WTC11 (cell line): ENCODE results near the gene SPR. TPM values are rescaled to one million over a fixed set of nuclear protein-coding genes. Genes with fewer than 3 reads are reported as not detected.

Source experiments
- CDX4 ChIP-seq: fragments of 250-450 bp; sonication (Bioruptor Pico); IDR thresholded peaks from 2 replicates; pipeline ENCODE4 v1.9.0; 2021; ENCODE audit warnings: moderate library complexity, mild to moderate bottlenecking, inconsistent platforms, borderline replicate concordance
- CREM ChIP-seq: sonication (generic); formaldehyde crosslinking; IDR thresholded peaks from 2 replicates; pipeline ENCODE4 v1.8.1; 2022; ENCODE audit warnings: mild to moderate bottlenecking, missing genetic modification reagents, moderate library complexity
- E2F1 ChIP-seq: sonication (generic); formaldehyde crosslinking; IDR thresholded peaks from 2 replicates; pipeline ENCODE4 v1.8.0; 2022; ENCODE audit warnings: mild to moderate bottlenecking, missing genetic modification reagents
- ERG ChIP-seq: fragments of 250-450 bp; sonication (Bioruptor Pico); IDR thresholded peaks from 2 replicates; pipeline ENCODE4 v1.8.0; 2021; ENCODE audit warnings: mild to moderate bottlenecking
- FOXP1 ChIP-seq: sonication (generic); formaldehyde crosslinking; IDR thresholded peaks from 2 replicates; pipeline ENCODE4 v1.8.0; 2022; ENCODE audit warnings: missing genetic modification reagents, mild to moderate bottlenecking, moderate library complexity, borderline replicate concordance
- GTF2I ChIP-seq: fragments of 250-450 bp; sonication (Bioruptor Pico); conservative IDR thresholded peaks from 2 replicates; pipeline ENCODE4 v1.4.0; 2021; ENCODE audit warnings: mild to moderate bottlenecking
- HMGXB4 ChIP-seq: sonication (generic); formaldehyde crosslinking; IDR thresholded peaks from 2 replicates; pipeline ENCODE4 v1.8.1; 2023; ENCODE audit warnings: mild to moderate bottlenecking, moderate library complexity, missing genetic modification reagents
- JUN ChIP-seq: sonication (generic); formaldehyde crosslinking; IDR thresholded peaks from 2 replicates; pipeline ENCODE4 v1.8.0; 2023; ENCODE audit warnings: mild to moderate bottlenecking, missing genetic modification reagents
- MYBL2 ChIP-seq: sonication (generic); formaldehyde crosslinking; IDR thresholded peaks from 2 replicates; pipeline ENCODE4 v1.8.1; 2023; ENCODE audit warnings: mild to moderate bottlenecking, moderate library complexity, missing genetic modification reagents
- NFATC4 ChIP-seq: fragments of 250-450 bp; sonication (Bioruptor Pico); IDR thresholded peaks from 2 replicates; pipeline ENCODE4 v1.9.0; 2021; ENCODE audit warnings: mild to moderate bottlenecking
- SOX15 ChIP-seq: fragments of 250-450 bp; sonication (Bioruptor Pico); IDR thresholded peaks from 2 replicates; pipeline ENCODE4 v1.9.0; 2021; ENCODE audit warnings: mild to moderate bottlenecking
- SP1 ChIP-seq: sonication (generic); formaldehyde crosslinking; conservative IDR thresholded peaks from 2 replicates; pipeline ENCODE4 v1.8.1; 2022; ENCODE audit warnings: missing genetic modification reagents
- STAT6 ChIP-seq: sonication (generic); formaldehyde crosslinking; conservative IDR thresholded peaks from 2 replicates; pipeline ENCODE4 v1.8.1; 2023; ENCODE audit warnings: mild to moderate bottlenecking, low read depth, missing genetic modification reagents, moderate library complexity
- TCF7 ChIP-seq: sonication (generic); formaldehyde crosslinking; IDR thresholded peaks from 2 replicates; pipeline ENCODE4 v1.8.0; 2022; ENCODE audit warnings: mild to moderate bottlenecking, low read depth, missing genetic modification reagents, moderate library complexity
- TEAD4 ChIP-seq: sonication (generic); formaldehyde crosslinking; IDR thresholded peaks from 2 replicates; pipeline ENCODE4 v1.8.0; 2022; ENCODE audit warnings: mild to moderate bottlenecking, missing genetic modification reagents
- USF2 ChIP-seq: sonication (generic); formaldehyde crosslinking; IDR thresholded peaks from 2 replicates; pipeline ENCODE4 v1.8.1; 2023; ENCODE audit warnings: mild to moderate bottlenecking, missing genetic modification reagents, moderate library complexity
- ZBTB43 ChIP-seq: sonication (generic); formaldehyde crosslinking; IDR thresholded peaks from 2 replicates; pipeline ENCODE4 v1.8.1; 2023; ENCODE audit warnings: mild to moderate bottlenecking, missing genetic modification reagents
- ZNF219 ChIP-seq: sonication (generic); formaldehyde crosslinking; IDR thresholded peaks from 2 replicates; pipeline ENCODE4 v1.8.0; 2023; ENCODE audit warnings: missing genetic modification reagents, mild to moderate bottlenecking, borderline replicate concordance
- ZNF232 ChIP-seq: sonication (generic); formaldehyde crosslinking; IDR thresholded peaks from 2 replicates; pipeline ENCODE4 v1.8.0; 2022; ENCODE audit warnings: mild to moderate bottlenecking, missing genetic modification reagents
- ZNF396 ChIP-seq: fragments of 250-450 bp; sonication (Bioruptor Pico); IDR thresholded peaks from 2 replicates; pipeline ENCODE4 v1.8.0; 2021; ENCODE audit warnings: mild to moderate bottlenecking, moderate library complexity, borderline replicate concordance
- ZNF423 ChIP-seq: fragments of 250-450 bp; sonication (Bioruptor Pico); IDR thresholded peaks from 2 replicates; pipeline ENCODE4 v2.1.2; 2022; ENCODE audit warnings: mild to moderate bottlenecking, moderate library complexity
- ZNF532 ChIP-seq: fragments of 250-450 bp; sonication (Bioruptor Pico); IDR thresholded peaks from 2 replicates; pipeline ENCODE4 v1.9.0; 2021; ENCODE audit warnings: mild to moderate bottlenecking, borderline replicate concordance
- ZSCAN18 ChIP-seq: fragments of 250-450 bp; sonication (Bioruptor Pico); IDR thresholded peaks from 2 replicates; pipeline ENCODE4 v2.1.2; 2022; ENCODE audit warnings: mild to moderate bottlenecking, moderate library complexity
- total RNA-seq: library from RNA; stranded (reverse); gene quantifications from 3 replicates; pipeline ENCODE4 v1.2.3, GENCODE V29; 2021

The SPR gene
- total RNA-seq, 1 experiment from 2014 or later = 9.4 TPM

GRCh38 chr2:72862239-72862988 lies 24.8 kb upstream of the SPR start (continued):
- TF ChIP-seq HMGXB4 = peak; percentile 98
- TF ChIP-seq GTF2I (CRISPR knock-in tag) = no peak
- no peak for TF ChIP-seq E2F1
- no peak; the same call in 1 of the 2 replicates for TF ChIP-seq CREM (CRISPR knock-in tag)
- no peak for TF ChIP-seq NFATC4 (CRISPR knock-in tag)
- TF ChIP-seq TCF7 (CRISPR knock-in tag) = no peak
- TF ChIP-seq ERG (CRISPR knock-in tag) = no peak
- no peak for TF ChIP-seq JUN (CRISPR knock-in tag)
- TF ChIP-seq SOX15 = no peak
- TF ChIP-seq ZSCAN18 (CRISPR knock-in tag) = no peak
- peak; percentile 51 for TF ChIP-seq SP1
- TF ChIP-seq ZNF396 (CRISPR knock-in tag) = no peak
- 0 out of 2 replicates have a peak, but pooled peaks have one; percentile 6 for TF ChIP-seq USF2 (CRISPR knock-in tag)
- TF ChIP-seq CDX4 (CRISPR knock-in tag) = no peak
- TF ChIP-seq ZNF219 (CRISPR knock-in tag) = no peak
- TF ChIP-seq FOXP1 (CRISPR knock-in tag) = peak; percentile 36; the same call in 1 of the 2 replicates
- TF ChIP-seq ZNF232 (CRISPR knock-in tag) = no peak
- TF ChIP-seq MYBL2 (CRISPR knock-in tag) = no peak
- no peak for TF ChIP-seq ZNF423
- no peak; the same call in 1 of the 2 replicates for TF ChIP-seq STAT6
- TF ChIP-seq ZBTB43 (CRISPR knock-in tag) = 0 out of 2 replicates have a peak, but pooled peaks have one; percentile 30
- TF ChIP-seq ZNF532 (CRISPR knock-in tag) = no peak
- TF ChIP-seq TEAD4 = no peak
